Measurements from ENCODE around the gene ECHS1. TPM values are rescaled to one million over a fixed set of nuclear protein-coding genes. Genes with fewer than 3 reads are reported as not detected.

Gene ECHS1
- polyA plus RNA-seq, 1 of the 3 experiments (the other 2 are of a cell fraction), result 97.8 TPM

- no peak for DNase-seq
- H3K36me3 ChIP-seq (replicated peaks in 1 of 2; ENCODE audit: control insufficient read depth in 1 of 2, insufficient read depth in 2 of 2, low read length in 1 of 2), result no peaks in the 10 kb centered on the region
- H3K4me3 ChIP-seq (ENCODE audit: low read depth in 2 of 2, low read length in 1 of 2), result no peak overlapping the region
- no peaks in the 10 kb centered on the region for H4K20me1 ChIP-seq (ENCODE audit: insufficient read depth)
- peaks cover 0 to 7% of the 10 kb centered on the region in 2 experiments; a peak in 1 of 4 replicates for H3K4me1 ChIP-seq (ENCODE audit: control insufficient read depth in 1 of 2, insufficient read depth in 2 of 2, low read depth in 1 of 2, low read length in 1 of 2)
- H3K27me3 ChIP-seq (ENCODE audit: insufficient read depth), result peaks cover 55% of the 10 kb centered on the region; the same call in 1 of the 2 replicates
- CTCF ChIA-PET, result interaction anchor here (3.3 kb wide), 1 partner anchor 15 kb away, joined by 21 read pairs; no protein-coding TSS in a partner anchor
- no peaks in the 10 kb centered on the region for H3F3A ChIP-seq (replicated peaks; ENCODE audit: insufficient read depth)
- H3K9ac ChIP-seq, result no peak overlapping the region
- H3K79me2 ChIP-seq (ENCODE audit: insufficient read depth), result no peaks in the 10 kb centered on the region
- WGBS (ENCODE audit: low lambda C conversion rate), result 38% methylated on average over 5 of the region's 5 CpGs
- H3K27ac ChIP-seq (ENCODE audit: low read depth in 2 of 2, low read length in 1 of 2), result no peak overlapping the region
- no peaks in the 10 kb centered on the region for H3K9me2 ChIP-seq
- TF ChIP-seq CTCF (IDR thresholded peaks at IDR 0.05) (no peak), ELF1 (IDR thresholded peaks at IDR 0.05) (no peak), YY1 (IDR thresholded peaks at IDR 0.05; ENCODE audit: low read depth) (no peak), POLR2AphosphoS5 (IDR thresholded peaks at IDR 0.05; ENCODE audit: low read depth, low read length) (no peak), GATA2 (CRISPR knock-in tag; IDR thresholded peaks at IDR 0.05) (no peak), GABPA (IDR thresholded peaks at IDR 0.05; ENCODE audit: low read depth) (no peak), SMC3 (IDR thresholded peaks at IDR 0.05; ENCODE audit: low read depth, low read length) (no peak), TEAD4 (IDR thresholded peaks at IDR 0.05; ENCODE audit: borderline replicate concordance, insufficient read depth) (no peak), RAD21 (IDR thresholded peaks at IDR 0.05; ENCODE audit: low read length) (no peak), NFIC (IDR thresholded peaks at IDR 0.05; ENCODE audit: borderline replicate concordance) (no peak), REST (IDR thresholded peaks at IDR 0.05; ENCODE audit: low read depth, low read length) (no peak), TCF12 (IDR thresholded peaks at IDR 0.05) (no peak), RFX5 (IDR thresholded peaks at IDR 0.05; ENCODE audit: low read length) (no peak), MXI1 (IDR thresholded peaks at IDR 0.05; ENCODE audit: low read depth, low read length) (no peak), SIN3A (IDR thresholded peaks at IDR 0.05; ENCODE audit: borderline replicate concordance, low read depth, low read length) (no peak), EP300 (IDR thresholded peaks at IDR 0.05; ENCODE audit: borderline replicate concordance in 1 of 2, low read depth in 1 of 2, low read length in 1 of 2) (no peak)
- TF ChIP-seq, protein P1, sequence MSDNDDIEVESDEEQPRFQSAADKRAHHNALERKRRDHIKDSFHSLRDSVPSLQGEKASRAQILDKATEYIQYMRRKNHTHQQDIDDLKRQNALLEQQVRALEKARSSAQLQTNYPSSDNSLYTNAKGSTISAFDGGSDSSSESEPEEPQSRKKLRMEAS (IDR thresholded peaks at IDR 0.05; ENCODE audit: low read depth), result no peak
- TF ChIP-seq, protein P2, sequence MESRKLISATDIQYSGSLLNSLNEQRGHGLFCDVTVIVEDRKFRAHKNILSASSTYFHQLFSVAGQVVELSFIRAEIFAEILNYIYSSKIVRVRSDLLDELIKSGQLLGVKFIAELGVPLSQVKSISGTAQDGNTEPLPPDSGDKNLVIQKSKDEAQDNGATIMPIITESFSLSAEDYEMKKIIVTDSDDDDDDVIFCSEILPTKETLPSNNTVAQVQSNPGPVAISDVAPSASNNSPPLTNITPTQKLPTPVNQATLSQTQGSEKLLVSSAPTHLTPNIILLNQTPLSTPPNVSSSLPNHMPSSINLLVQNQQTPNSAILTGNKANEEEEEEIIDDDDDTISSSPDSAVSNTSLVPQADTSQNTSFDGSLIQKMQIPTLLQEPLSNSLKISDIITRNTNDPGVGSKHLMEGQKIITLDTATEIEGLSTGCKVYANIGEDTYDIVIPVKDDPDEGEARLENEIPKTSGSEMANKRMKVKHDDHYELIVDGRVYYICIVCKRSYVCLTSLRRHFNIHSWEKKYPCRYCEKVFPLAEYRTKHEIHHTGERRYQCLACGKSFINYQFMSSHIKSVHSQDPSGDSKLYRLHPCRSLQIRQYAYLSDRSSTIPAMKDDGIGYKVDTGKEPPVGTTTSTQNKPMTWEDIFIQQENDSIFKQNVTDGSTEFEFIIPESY (IDR thresholded peaks at IDR 0.05; ENCODE audit: borderline replicate concordance, low read depth), result no peak
- TF ChIP-seq, protein P3, sequence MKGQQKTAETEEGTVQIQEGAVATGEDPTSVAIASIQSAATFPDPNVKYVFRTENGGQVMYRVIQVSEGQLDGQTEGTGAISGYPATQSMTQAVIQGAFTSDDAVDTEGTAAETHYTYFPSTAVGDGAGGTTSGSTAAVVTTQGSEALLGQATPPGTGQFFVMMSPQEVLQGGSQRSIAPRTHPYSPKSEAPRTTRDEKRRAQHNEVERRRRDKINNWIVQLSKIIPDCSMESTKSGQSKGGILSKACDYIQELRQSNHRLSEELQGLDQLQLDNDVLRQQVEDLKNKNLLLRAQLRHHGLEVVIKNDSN (IDR thresholded peaks at IDR 0.05; ENCODE audit: borderline replicate concordance, low read depth), result no peak
- H3K9me3 ChIP-seq, result no peaks in the 10 kb centered on the region
- H2AFZ ChIP-seq (ENCODE audit: low read depth), result no peak overlapping the region
- POLR2A ChIA-PET, result no interaction called here
- H3K4me2 ChIP-seq, result no peak overlapping the region
Measured at GRCh38 chr10:133344236-133344635, 28.9 kb downstream of the ECHS1 start.
